Muscle layer of duodenum (tissue), 2 donors: Measurements from ENCODE around the gene PI4K2B.
A peak's percentile ranks its signal among the peaks of the same experiment; 100 is the strongest.
"Not testable (repeated sequence)": the region's sequence is repeated elsewhere in the genome, so short reads cannot be mapped to it uniquely, and the experiment has no call there.

Experiments used
- H3K27ac ChIP-seq: one replicate; pipeline ENCODE4 v1.7.0; 2013; ENCODE audit warnings: mild to moderate bottlenecking, low read length
- H3K27me3 ChIP-seq: one replicate; pipeline ENCODE4 v1.7.0; 2013; ENCODE audit warnings: low read depth, mild to moderate bottlenecking, control low read depth, low read length
- H3K36me3 ChIP-seq, 2 donors: one replicate each; pipeline ENCODE4 v1.7.0; 2013; ENCODE audit warnings: low read length in 2 of 2, control low read depth in 1 of 2, mild to moderate bottlenecking in 1 of 2; ENCODE audit not compliant: insufficient read depth in 2 of 2, control insufficient read depth in 1 of 2
- H3K4me1 ChIP-seq, 2 donors: one replicate each; pipeline ENCODE4 v1.7.0; 2013; ENCODE audit warnings: low read length in 2 of 2, mild to moderate bottlenecking in 2 of 2, control low read depth in 1 of 2, moderate library complexity in 1 of 2; ENCODE audit not compliant: insufficient read depth in 2 of 2, control insufficient read depth in 1 of 2
- H3K4me3 ChIP-seq, 2 donors: one replicate each; pipeline ENCODE4 v1.7.0; 2013; ENCODE audit warnings: low read length in 2 of 2, low read depth in 1 of 2, mild to moderate bottlenecking in 1 of 2
- H3K9me3 ChIP-seq, 2 donors: one replicate each; pipeline ENCODE4 v1.7.0; 2013; ENCODE audit warnings: low read length in 2 of 2, control low read depth in 1 of 2, mild to moderate bottlenecking in 1 of 2; ENCODE audit not compliant: control insufficient read depth in 1 of 2
- donor health status: healthy.

PI4K2B gene

GRCh38 chr4:25308761-25309160, 74.9 kb downstream of the PI4K2B start:
- Histone ChIP-seq H3K27ac (no peak overlapping the region), H3K9me3 (no peaks in the 10 kb centered on the region)

DNA sequence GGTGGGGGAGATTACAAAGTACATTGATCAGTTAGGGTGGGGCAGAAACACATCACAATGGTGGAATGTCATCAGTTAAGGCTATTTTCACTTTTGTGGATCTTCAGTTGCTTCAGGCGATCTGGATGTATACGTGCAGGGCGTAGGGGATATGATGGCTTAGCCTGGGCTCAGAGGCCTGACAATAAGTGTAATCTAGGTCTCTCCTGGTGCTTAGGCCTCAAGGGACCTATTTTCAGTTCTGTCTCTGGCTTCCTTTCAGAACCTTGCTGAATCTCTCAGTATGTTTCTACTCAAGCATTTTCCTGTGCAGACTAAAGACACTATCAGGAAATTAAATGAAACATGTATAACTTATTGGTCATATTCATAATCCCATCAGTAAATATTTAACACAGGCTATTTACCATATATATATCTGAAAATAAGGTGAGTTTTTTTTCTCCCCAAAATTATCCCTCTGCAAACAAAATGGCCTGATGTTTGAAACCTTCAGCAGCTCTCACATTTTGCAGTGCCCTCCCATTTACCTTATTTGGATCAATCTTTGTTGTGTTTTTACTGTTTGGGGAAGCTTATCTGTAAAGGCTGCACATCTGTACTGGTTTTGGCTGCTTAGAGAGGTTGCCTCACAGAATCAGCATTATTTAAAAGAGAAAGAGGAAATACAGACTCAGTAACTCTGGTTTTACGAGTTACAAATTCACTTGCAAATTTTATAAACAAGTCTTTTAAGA, 76.4 kb downstream of the PI4K2B start:
- Histone ChIP-seq H3K9me3 (no peaks in the 10 kb centered on the region), H3K27me3 (no peaks in the 10 kb centered on the region), H3K27ac (no peak overlapping the region), H3K4me3 (peak overlapping the region in 1 of 2 donors; percentile 31), H3K4me1 (peaks cover 0 to 11% of the 10 kb centered on the region in 2 donors), H3K36me3 (peaks cover 0 to 10% of the 10 kb centered on the region in 2 donors)

More at GRCh38 chr4:25308761-25309160, 74.9 kb downstream of the PI4K2B start:
- Histone ChIP-seq H3K4me3 (no peak overlapping the region), H3K4me1 (peaks cover 0 to 9% of the 10 kb centered on the region in 2 donors), H3K36me3 (no peaks in the 10 kb centered on the region), H3K27me3 (no peaks in the 10 kb centered on the region)

DNA sequence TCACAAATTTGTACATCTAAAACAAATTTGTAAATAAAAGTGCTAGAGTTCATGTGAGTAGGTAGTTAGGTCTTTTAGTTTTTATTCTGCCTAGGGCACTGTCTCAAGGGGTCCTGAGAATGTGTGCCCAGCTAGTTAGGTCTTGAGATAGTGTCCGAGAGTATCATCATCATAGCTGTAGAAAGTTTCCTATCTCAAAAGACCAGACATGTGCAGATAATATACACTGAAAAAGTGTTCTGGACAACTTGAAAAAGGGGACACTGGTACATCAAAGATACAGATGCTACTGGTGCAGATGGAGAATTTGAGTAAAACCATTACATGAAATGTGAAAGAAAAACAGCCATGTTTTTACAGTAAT, 77.0 kb downstream of the PI4K2B start:
- Histone ChIP-seq H3K4me3 (peak overlapping the region in 1 of 2 donors; percentile 31), H3K9me3 (no peaks in the 10 kb centered on the region), H3K27ac (no peak overlapping the region), H3K36me3 (peaks cover 0 to 11% of the 10 kb centered on the region in 2 donors), H3K27me3 (no peaks in the 10 kb centered on the region), H3K4me1 (peaks cover 0 to 11% of the 10 kb centered on the region in 2 donors)

GRCh38 chr4:25312496-25313200, 78.8 kb downstream of the PI4K2B start, which contains the start of gene ZCCHC4:
Gene ZCCHC4 (plus strand): TSS chr4:25312774. CDS start chr4:25312810, 36 bp downstream.
- Histone ChIP-seq H3K4me3 (peak within 1 kb of the TSS; percentile 81 to 93), H3K27me3 (no peaks in the 10 kb centered on the region), H3K36me3 (peaks cover 4 to 25% of the 10 kb centered on the region in 2 donors), H3K9me3 (no peaks in the 10 kb centered on the region), H3K27ac (peak within 1 kb of the TSS; percentile 65), H3K4me1 (peaks cover 0 to 11% of the 10 kb centered on the region in 2 donors)

DNA sequence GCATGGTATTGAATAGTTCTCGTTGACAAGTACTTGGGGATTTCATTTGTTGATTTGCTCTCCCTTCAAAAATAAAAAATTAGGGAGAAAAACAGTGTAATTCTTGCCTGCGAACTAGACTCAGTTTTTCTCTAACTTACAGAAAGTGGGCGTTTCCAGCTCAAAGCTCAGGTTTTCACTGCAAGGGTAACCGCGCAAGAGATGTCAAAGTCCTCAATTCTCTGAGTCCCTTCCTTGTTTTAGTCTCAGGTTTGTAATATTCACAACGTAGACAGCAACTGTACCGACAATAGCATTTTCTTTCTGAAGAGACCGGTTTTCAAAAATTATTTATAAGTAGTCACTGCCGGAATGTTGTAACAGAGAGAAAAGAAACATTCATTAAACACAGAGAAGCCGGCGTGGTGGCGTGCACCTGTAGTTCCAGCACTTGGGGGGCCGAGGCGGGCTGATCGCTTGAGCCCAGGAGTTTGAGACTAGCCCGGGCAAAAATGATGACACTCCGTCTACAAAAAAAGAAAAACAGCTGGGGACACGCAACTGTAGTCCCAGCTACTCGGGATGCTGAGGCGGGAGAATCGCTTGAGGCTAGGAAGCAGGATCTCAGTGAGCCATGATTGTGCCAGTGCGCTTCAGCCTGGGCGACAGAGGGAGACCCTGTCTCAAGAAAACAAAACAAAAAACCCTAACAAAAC, 79.5 kb downstream of the PI4K2B start:
- peak overlapping the region; percentile 81 to 93 for H3K4me3 ChIP-seq

GRCh38 chr4:25320336-25320735, 86.5 kb downstream of the PI4K2B start:
- Histone ChIP-seq H3K4me3 (no peak overlapping the region), H3K9me3 (no peaks in the 10 kb centered on the region), H3K27me3 (no peaks in the 10 kb centered on the region), H3K4me1 (no peaks in the 10 kb centered on the region), H3K27ac (no peak overlapping the region), H3K36me3 (peaks cover 4 to 34% of the 10 kb centered on the region in 2 donors)

More for the DNA sequence above, 79.5 kb downstream of the PI4K2B start:
- Histone ChIP-seq H3K9me3 (no peaks in the 10 kb centered on the region), H3K27me3 (no peaks in the 10 kb centered on the region), H3K27ac (peak overlapping the region; percentile 65), H3K4me1 (peaks cover 0 to 11% of the 10 kb centered on the region in 2 donors), H3K36me3 (peaks cover 4 to 25% of the 10 kb centered on the region in 2 donors)

DNA sequence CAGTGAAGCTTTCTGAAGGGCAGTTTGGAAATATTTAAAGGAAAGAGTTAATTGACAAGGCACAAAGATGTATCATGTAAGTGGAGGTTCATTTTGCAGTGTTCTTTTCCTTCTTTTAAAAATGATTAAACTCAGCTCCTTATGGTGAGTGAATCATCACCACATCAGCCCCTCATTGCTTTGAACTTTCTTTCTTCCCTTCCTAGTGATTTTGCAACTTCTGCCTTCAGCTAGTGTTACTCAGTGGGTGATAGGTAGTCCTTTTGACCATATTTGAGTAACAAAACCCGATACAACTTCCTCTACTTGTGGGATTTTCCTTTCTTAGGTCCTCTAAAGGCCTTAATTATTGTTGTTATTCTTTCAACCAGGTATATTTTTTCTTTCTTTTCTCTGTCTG, 86.9 kb downstream of the PI4K2B start:
- Histone ChIP-seq H3K9me3 (no peaks in the 10 kb centered on the region), H3K4me1 (no peaks in the 10 kb centered on the region), H3K36me3 (peaks cover 4 to 33% of the 10 kb centered on the region in 2 donors), H3K27me3 (no peaks in the 10 kb centered on the region), H3K4me3 (no peak overlapping the region), H3K27ac (no peak overlapping the region)

DNA sequence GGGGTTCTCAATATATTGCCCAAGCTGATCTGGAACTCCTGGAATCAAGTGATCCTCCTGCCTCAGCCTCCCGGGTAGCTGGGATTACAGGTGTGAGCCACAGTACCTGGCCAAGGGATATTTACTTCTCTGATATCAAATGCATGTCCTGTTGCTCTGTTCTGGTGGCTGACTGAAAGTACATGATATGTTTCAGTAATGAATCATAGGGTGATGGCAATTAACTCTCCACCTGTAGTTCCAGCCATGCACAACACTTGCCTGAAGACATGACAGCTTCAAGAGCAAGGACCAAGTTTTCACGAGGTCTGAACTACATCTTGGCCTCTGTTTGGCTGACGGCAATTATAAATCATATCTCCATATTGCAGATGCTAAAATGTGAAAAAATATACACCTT, 87.9 kb downstream of the PI4K2B start:
- Histone ChIP-seq H3K27me3 (no peaks in the 10 kb centered on the region), H3K4me1 (no peaks in the 10 kb centered on the region), H3K4me3 (no peak overlapping the region), H3K9me3 (no peaks in the 10 kb centered on the region), H3K36me3 (peaks cover 0 to 24% of the 10 kb centered on the region in 2 donors), H3K27ac (no peak overlapping the region)

DNA sequence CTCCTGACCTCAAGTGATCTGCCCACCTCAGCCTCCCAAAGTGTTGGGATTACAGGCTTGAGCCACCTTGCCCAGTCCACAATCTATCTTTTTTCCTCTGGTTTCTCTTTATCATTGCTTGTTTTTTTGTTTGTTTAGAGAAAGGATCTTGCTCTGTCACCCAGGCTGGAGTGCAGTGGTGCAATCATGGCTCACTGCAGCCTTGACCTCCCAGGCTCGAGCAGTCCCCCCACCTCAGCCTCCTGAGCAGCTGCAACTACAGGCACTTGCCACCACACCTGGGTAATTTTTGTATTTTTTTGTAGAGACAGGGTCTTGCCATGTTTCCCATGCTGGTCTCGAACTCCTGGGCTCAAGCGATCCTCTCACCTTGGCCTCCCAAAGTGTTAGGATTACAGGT, 94.6 kb downstream of the PI4K2B start:
- H3K36me3 ChIP-seq, H3K27me3 ChIP-seq, H3K4me1 ChIP-seq: not testable (repeated sequence)

More for the DNA sequence above, 94.6 kb downstream of the PI4K2B start:
- not testable (repeated sequence) for H3K27ac ChIP-seq, H3K9me3 ChIP-seq, H3K4me3 ChIP-seq
